MCF 10A (cell line): ENCODE data around the gene SMYD3. TPM values are rescaled to one million over a fixed set of nuclear protein-coding genes. Genes with fewer than 3 reads are reported as not detected.

Experiments
- BruUV-seq: library from RNA; stranded (reverse); fragments of 400-500 nt; replicated peaks from 2 replicates; lab custom pipeline; 2021; lab: Mats Ljungman, UMichigan
- CTCF ChIA-PET: fragments of 300-600 bp; sonication (Branson Sonifier 250); formaldehyde crosslinking; extraction: SDS; loops from one replicate; lab custom pipeline; 2021; ENCODE audit warnings: antibody characterized with exemption, inconsistent platforms; lab: Yijun Ruan, JAX
- POLR2A ChIA-PET: fragments of 300-600, 350-650 bp; sonication (Branson Sonifier 250); formaldehyde crosslinking; extraction: SDS; loops from one replicate; lab custom pipeline; 2020; ENCODE audit warnings: antibody characterized with exemption, inconsistent platforms; lab: Yijun Ruan, JAX
- DNase-seq: peaks from one replicate; pipeline ENCODE4 v3.0.0-alpha.2; 2018; ENCODE audit not compliant: unreplicated experiment
- H3K27ac Mint-ChIP-seq: one replicate; pipeline ENCODE4 v1.8.0; 2022; ENCODE audit warnings: mild to moderate bottlenecking, low read depth, mixed read lengths; ENCODE audit not compliant: unreplicated experiment
- H3K27me3 Mint-ChIP-seq: one replicate; pipeline ENCODE4 v1.8.0; 2022; ENCODE audit warnings: mixed read lengths; ENCODE audit not compliant: insufficient read depth, unreplicated experiment
- H3K36me3 Mint-ChIP-seq: one replicate; pipeline ENCODE4 v1.8.0; 2022; ENCODE audit warnings: mild to moderate bottlenecking, moderate library complexity, mixed read lengths; ENCODE audit not compliant: insufficient read depth, unreplicated experiment
- H3K4me1 Mint-ChIP-seq: one replicate; pipeline ENCODE4 v1.8.0; 2022; ENCODE audit warnings: mixed read lengths; ENCODE audit not compliant: insufficient read depth, unreplicated experiment
- H3K4me3 Mint-ChIP-seq: one replicate; pipeline ENCODE4 v1.8.0; 2022; ENCODE audit warnings: mild to moderate bottlenecking, moderate library complexity, mixed read lengths; ENCODE audit not compliant: unreplicated experiment
- H3K9me3 Mint-ChIP-seq: one replicate; pipeline ENCODE4 v1.8.0; 2022; ENCODE audit warnings: mixed read lengths; ENCODE audit not compliant: unreplicated experiment
- CTCF ChIP-seq: fragments of 200-600 bp; IDR thresholded peaks from one replicate; pipeline ENCODE4 v1.8.0; 2022; ENCODE audit warnings: antibody characterized with exemption, mild to moderate bottlenecking; ENCODE audit not compliant: unreplicated experiment
- intact Hi-C: fragments of 100-400 bp; cut with micrococcal nuclease; formaldehyde crosslinking; loops from 2 replicates; pipeline ENCODE4 v1.14.1; 2022
- total RNA-seq: library from RNA; stranded (reverse); gene quantifications from 2 replicates; pipeline ENCODE4 v1.2.3, GENCODE V29; 2022

Gene SMYD3
- total RNA-seq, 1 experiment from 2014 or later, result 26.9 TPM

- no peak for DNase-seq
- H3K27me3 Mint-ChIP-seq, result no peaks in the 10 kb centered on the region
- TF ChIP-seq CTCF, result no peak
- H3K36me3 Mint-ChIP-seq, result peaks cover 6% of the 10 kb centered on the region
- H3K4me3 Mint-ChIP-seq, result no peak overlapping the region
- BruUV-seq, result no TSS peak
- POLR2A ChIA-PET, result no interaction called here
- H3K27ac Mint-ChIP-seq, result no peak overlapping the region
- no peaks in the 10 kb centered on the region for H3K4me1 Mint-ChIP-seq
- intact Hi-C loops, result no loop called here
- peaks cover 20% of the 10 kb centered on the region for H3K9me3 Mint-ChIP-seq
- CTCF ChIA-PET, result no interaction called here
These were observed 251.3 kb downstream of the SMYD3 start for GRCh38 chr1:246255773-246256172.

GRCh38 chr1:246254854-246255253 is 252.2 kb downstream of the SMYD3 start:
- H3K36me3 Mint-ChIP-seq, result peaks cover 6% of the 10 kb centered on the region
- BruUV-seq, result no TSS peak
- TF ChIP-seq CTCF, result no peak

GRCh38 chr1:246246430-246246829 is 260.6 kb downstream of the SMYD3 start:
- H3K36me3 Mint-ChIP-seq, result no peaks in the 10 kb centered on the region
- intact Hi-C loops, result loop anchor here (1.0 kb wide), 1 partner anchor 234 kb away; no protein-coding TSS in a partner anchor
- no peaks in the 10 kb centered on the region for H3K9me3 Mint-ChIP-seq
- TF ChIP-seq CTCF, result peak; percentile 30
- no peaks in the 10 kb centered on the region for H3K4me1 Mint-ChIP-seq
- DNase-seq, result no peak
- BruUV-seq, result no TSS peak
- CTCF ChIA-PET, result interaction anchor here (0.6 to 3.0 kb wide), 10 partner anchors 72 to 1093 kb away, joined by 3 to 11 read pairs (median 3); no protein-coding TSS in a partner anchor
- POLR2A ChIA-PET, result no interaction called here
- no peak overlapping the region for H3K27ac Mint-ChIP-seq
- no peak overlapping the region for H3K4me3 Mint-ChIP-seq
- no peaks in the 10 kb centered on the region for H3K27me3 Mint-ChIP-seq

More at GRCh38 chr1:246254854-246255253, 252.2 kb downstream of the SMYD3 start:
- peaks cover 20% of the 10 kb centered on the region for H3K9me3 Mint-ChIP-seq
- ChIA-PET CTCF (interaction anchor here (0.6 kb wide), 1 partner anchor 30 kb away, joined by 3 read pairs; no protein-coding TSS in a partner anchor), POLR2A (no interaction called here)
- no peak overlapping the region for H3K27ac Mint-ChIP-seq
- H3K27me3 Mint-ChIP-seq, result no peaks in the 10 kb centered on the region
- no peak for DNase-seq
- H3K4me3 Mint-ChIP-seq, result no peak overlapping the region
- intact Hi-C loops, result no loop called here
- no peaks in the 10 kb centered on the region for H3K4me1 Mint-ChIP-seq

DNA sequence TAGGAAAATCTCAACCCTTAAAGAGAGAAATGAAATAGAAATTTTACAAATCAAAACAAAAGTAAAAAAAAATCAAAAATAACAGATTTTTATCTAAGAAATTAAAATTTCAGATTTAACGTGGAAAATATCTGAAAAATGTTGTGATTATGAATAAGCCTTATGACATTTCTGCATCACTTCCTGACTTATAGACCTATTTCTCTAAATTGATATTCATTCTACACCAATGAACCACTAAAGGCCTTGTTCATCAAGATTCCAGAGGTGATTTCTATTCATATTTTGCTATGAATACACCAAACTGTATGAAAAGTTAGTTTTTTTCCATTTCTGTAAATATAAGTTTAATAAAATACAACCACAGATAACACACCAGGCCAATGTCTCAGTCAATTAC is 261.5 kb downstream of the SMYD3 start:
- ChIA-PET POLR2A (interaction anchor here (0.6 kb wide), 1 partner anchor 1183 kb away, joined by 3 read pairs; no protein-coding TSS in a partner anchor), CTCF (interaction anchor here (1.0 kb wide), 2 partner anchors 235 to 239 kb away, joined by 3 read pairs; no protein-coding TSS in a partner anchor)
- H3K27ac Mint-ChIP-seq, result no peak overlapping the region
- H3K9me3 Mint-ChIP-seq, result no peaks in the 10 kb centered on the region
- no TSS peak for BruUV-seq
- no peak for DNase-seq
- H3K4me1 Mint-ChIP-seq, result no peaks in the 10 kb centered on the region
- intact Hi-C loops, result no loop called here
- TF ChIP-seq CTCF, result no peak
- H3K36me3 Mint-ChIP-seq, result no peaks in the 10 kb centered on the region
- no peak overlapping the region for H3K4me3 Mint-ChIP-seq
- no peaks in the 10 kb centered on the region for H3K27me3 Mint-ChIP-seq
